Activated T-cell treated with anti-CD3 and anti-CD28 coated beads, Interleukin-2, amount 50 U/mL, for 4 hours (primary cell): ENCODE data around the gene PLCB1. TPM values are rescaled to one million over a fixed set of nuclear protein-coding genes. Genes with fewer than 3 reads are reported as not detected.

Source experiments
- ATAC-seq, 2 donors: fragments of 200-7000 bp; cut with Tn5 transposase; one replicate each; pipeline ENCODE4 v1.10.0; 2021
- DNase-seq: peaks from one replicate; pipeline ENCODE4 v3.0.0-alpha.2; 2020
- H3K27me3 Mint-ChIP-seq: one replicate; pipeline ENCODE4 v1.8.0; 2021; ENCODE audit warnings: low read depth, mixed read lengths
- H3K36me3 Mint-ChIP-seq: one replicate; pipeline ENCODE4 v1.8.0; 2022; ENCODE audit warnings: mixed read lengths; ENCODE audit not compliant: insufficient read depth
- H3K4me1 Mint-ChIP-seq: one replicate; pipeline ENCODE4 v1.8.0; 2021; ENCODE audit warnings: low read depth, mixed read lengths
- H3K4me3 Mint-ChIP-seq: one replicate; pipeline ENCODE4 v1.8.0; 2021; ENCODE audit warnings: mild to moderate bottlenecking, moderate library complexity, mixed read lengths
- H3K9me3 Mint-ChIP-seq: one replicate; pipeline ENCODE4 v1.8.0; 2021; ENCODE audit warnings: mixed read lengths
- total RNA-seq, 3 donors: library from RNA; stranded (reverse); gene quantifications; one replicate each; pipeline ENCODE4 v1.2.1, GENCODE V29; 2021

Gene PLCB1
- total RNA-seq, 3 donors from 2014 or later = 0.91 to 6.0 (median 2.8) TPM

GRCh38 chr20:8388141-8388540 lies 256.1 kb downstream of the PLCB1 start:
- no peak for DNase-seq
- no peak overlapping the region for H3K4me3 Mint-ChIP-seq
- H3K9me3 Mint-ChIP-seq = no peaks in the 10 kb centered on the region
- H3K4me1 Mint-ChIP-seq = no peaks in the 10 kb centered on the region
- no peak for ATAC-seq
- H3K36me3 Mint-ChIP-seq = no peaks in the 10 kb centered on the region
- H3K27me3 Mint-ChIP-seq = no peaks in the 10 kb centered on the region

GRCh38 chr20:8388707-8389106 lies 256.6 kb downstream of the PLCB1 start:
- Mint-ChIP-seq H3K4me3 (no peak overlapping the region), H3K9me3 (no peaks in the 10 kb centered on the region), H3K27me3 (no peaks in the 10 kb centered on the region), H3K4me1 (no peaks in the 10 kb centered on the region), H3K36me3 (no peaks in the 10 kb centered on the region)
- DNase-seq (no peak), ATAC-seq (no peak)

- ATAC-seq (no peak), DNase-seq (no peak)
- H3K4me1 Mint-ChIP-seq = no peaks in the 10 kb centered on the region
- no peaks in the 10 kb centered on the region for H3K9me3 Mint-ChIP-seq
- H3K36me3 Mint-ChIP-seq = no peaks in the 10 kb centered on the region
- no peak overlapping the region for H3K4me3 Mint-ChIP-seq
- H3K27me3 Mint-ChIP-seq = no peaks in the 10 kb centered on the region
Measured at GRCh38 chr20:8389381-8390036, 257.4 kb downstream of the PLCB1 start.

- H3K36me3 Mint-ChIP-seq = no peaks in the 10 kb centered on the region
- ATAC-seq (no peak), DNase-seq (no peak)
- H3K27me3 Mint-ChIP-seq = no peaks in the 10 kb centered on the region
- H3K9me3 Mint-ChIP-seq = no peaks in the 10 kb centered on the region
- H3K4me1 Mint-ChIP-seq = no peaks in the 10 kb centered on the region
- no peak overlapping the region for H3K4me3 Mint-ChIP-seq
Measured at GRCh38 chr20:8390037-8390433, 258.0 kb downstream of the PLCB1 start.

GRCh38 chr20:8390500-8390899 lies 258.4 kb downstream of the PLCB1 start:
- no peak for ATAC-seq
- DNase-seq = no peak
- Mint-ChIP-seq H3K4me1 (no peaks in the 10 kb centered on the region), H3K4me3 (no peak overlapping the region), H3K36me3 (no peaks in the 10 kb centered on the region), H3K9me3 (no peaks in the 10 kb centered on the region), H3K27me3 (no peaks in the 10 kb centered on the region)

GRCh38 chr20:8393381-8393780 lies 261.3 kb downstream of the PLCB1 start:
- no peaks in the 10 kb centered on the region for H3K9me3 Mint-ChIP-seq
- DNase-seq (no peak), ATAC-seq (no peak)

GRCh38 chr20:8394308-8394945 lies 262.4 kb downstream of the PLCB1 start:
- Mint-ChIP-seq H3K4me3 (no peak overlapping the region), H3K4me1 (no peaks in the 10 kb centered on the region)
- no peak for DNase-seq

More at GRCh38 chr20:8393381-8393780, 261.3 kb downstream of the PLCB1 start:
- Mint-ChIP-seq H3K4me3 (no peak overlapping the region), H3K27me3 (no peaks in the 10 kb centered on the region), H3K36me3 (no peaks in the 10 kb centered on the region), H3K4me1 (no peaks in the 10 kb centered on the region)

GRCh38 chr20:8395956-8396355 lies 263.9 kb downstream of the PLCB1 start:
- DNase-seq = no peak
- Mint-ChIP-seq H3K9me3 (no peaks in the 10 kb centered on the region), H3K27me3 (no peaks in the 10 kb centered on the region), H3K4me3 (no peak overlapping the region), H3K4me1 (peaks cover 5% of the 10 kb centered on the region), H3K36me3 (no peaks in the 10 kb centered on the region)
- ATAC-seq = no peak

More at GRCh38 chr20:8394308-8394945, 262.4 kb downstream of the PLCB1 start:
- peak in 1 of 2 donors; percentile 56 for ATAC-seq
- H3K27me3 Mint-ChIP-seq = no peaks in the 10 kb centered on the region
- no peaks in the 10 kb centered on the region for H3K9me3 Mint-ChIP-seq
- H3K36me3 Mint-ChIP-seq = no peaks in the 10 kb centered on the region

GRCh38 chr20:8398263-8399051 lies 266.4 kb downstream of the PLCB1 start:
- Mint-ChIP-seq H3K27me3 (no peaks in the 10 kb centered on the region), H3K4me3 (no peak overlapping the region), H3K36me3 (no peaks in the 10 kb centered on the region), H3K9me3 (no peaks in the 10 kb centered on the region), H3K4me1 (peaks cover 5% of the 10 kb centered on the region)
- ATAC-seq (no peak), DNase-seq (no peak)

- DNase-seq (no peak), ATAC-seq (peak; percentile 30 to 74)
- Mint-ChIP-seq H3K36me3 (no peaks in the 10 kb centered on the region), H3K4me3 (no peak overlapping the region), H3K9me3 (no peaks in the 10 kb centered on the region), H3K4me1 (peaks cover 5% of the 10 kb centered on the region), H3K27me3 (no peaks in the 10 kb centered on the region)
Measured at GRCh38 chr20:8399947-8400346, 267.9 kb downstream of the PLCB1 start.

- Mint-ChIP-seq H3K4me1 (peaks cover 5% of the 10 kb centered on the region), H3K36me3 (no peaks in the 10 kb centered on the region), H3K9me3 (no peaks in the 10 kb centered on the region), H3K4me3 (no peak overlapping the region), H3K27me3 (no peaks in the 10 kb centered on the region)
- no peak for ATAC-seq
- no peak for DNase-seq
Measured at GRCh38 chr20:8400486-8400885, 268.4 kb downstream of the PLCB1 start.

- no peak for ATAC-seq
- DNase-seq = no peak
- H3K27me3 Mint-ChIP-seq = no peaks in the 10 kb centered on the region
- peaks cover 5% of the 10 kb centered on the region for H3K4me1 Mint-ChIP-seq
- H3K9me3 Mint-ChIP-seq = no peaks in the 10 kb centered on the region
- H3K4me3 Mint-ChIP-seq = no peak overlapping the region
- H3K36me3 Mint-ChIP-seq = no peaks in the 10 kb centered on the region
Measured at GRCh38 chr20:8401556-8401955, 269.5 kb downstream of the PLCB1 start.

- Mint-ChIP-seq H3K36me3 (no peaks in the 10 kb centered on the region), H3K9me3 (no peaks in the 10 kb centered on the region), H3K27me3 (no peaks in the 10 kb centered on the region), H3K4me3 (no peak overlapping the region), H3K4me1 (peaks cover 5% of the 10 kb centered on the region)
- DNase-seq (no peak), ATAC-seq (no peak)
Measured at GRCh38 chr20:8402798-8403197, 270.7 kb downstream of the PLCB1 start.

- Mint-ChIP-seq H3K27me3 (no peaks in the 10 kb centered on the region), H3K36me3 (no peaks in the 10 kb centered on the region), H3K4me1 (peaks cover 1% of the 10 kb centered on the region), H3K4me3 (no peak overlapping the region), H3K9me3 (no peaks in the 10 kb centered on the region)
- DNase-seq = no peak
- no peak for ATAC-seq
Measured at GRCh38 chr20:8404912-8405635, 273.0 kb downstream of the PLCB1 start.
